Measurements from ENCODE around the gene MUC6. TPM values are rescaled to one million over a fixed set of nuclear protein-coding genes. Genes with fewer than 3 reads are reported as not detected.

The MUC6 gene
- total and polyA plus RNA-seq, 2 of the 8 experiments (the other 6 are each of a cell fraction or from before 2014, with no cell fraction given) = not detected

GRCh38 chr11:1011320-1011698, 25.2 kb downstream of the MUC6 start:
- Histone ChIP-seq H3K4me2 (ENCODE audit: insufficient read depth in 1 of 2, low read depth in 2 of 2, low read length in 2 of 2) (no peak overlapping the region), H4K8ac (ENCODE audit: extremely low read depth, insufficient read depth, low read length) (no peak overlapping the region), H3K14ac (ENCODE audit: insufficient read length) (no peak overlapping the region), H3K18ac (ENCODE audit: extremely low read depth, low read length) (no peak overlapping the region), H3K79me1 (ENCODE audit: low read depth, low read length) (peaks cover 2% of the 10 kb centered on the region; the same call in 1 of the 2 replicates), H2BK20ac (ENCODE audit: low read length) (no peak overlapping the region), H2BK5ac (ENCODE audit: low read depth, low read length) (no peak overlapping the region), H2BK12ac (ENCODE audit: low read depth, low read length) (no peak overlapping the region), H4K5ac (ENCODE audit: insufficient read length, low read depth, low read length) (no peak overlapping the region), H3K23me2 (ENCODE audit: low read depth, low read length) (no peaks in the 10 kb centered on the region), H3K4me3 (ENCODE audit: extremely low read depth in 1 of 4, insufficient read depth in 2 of 4, low read depth in 3 of 4, low read length in 4 of 4) (no peak overlapping the region), H3K27me3 (replicated peaks in 1 of 4; ENCODE audit: control insufficient read depth in 3 of 4, extremely low read depth in 1 of 4, insufficient read depth in 3 of 4, low read length in 3 of 4) (no peaks in the 10 kb centered on the region; a peak in 1 of 7 replicates), H3K36me3 (ENCODE audit: control insufficient read depth in 2 of 4, insufficient read depth in 4 of 4, low read length in 3 of 4) (peaks cover 13 to 27% (median 24%) of the 10 kb centered on the region in 4 experiments), H3K23ac (ENCODE audit: insufficient read length) (no peak overlapping the region), H2AFZ (ENCODE audit: low read length) (no peak overlapping the region), H3K9me3 (ENCODE audit: insufficient read depth in 2 of 2, low read depth in 1 of 2, low read length in 1 of 2) (peaks cover 0 to 3% of the 10 kb centered on the region in 2 experiments; a peak in 1 of 4 replicates), H3K4me1 (replicated peaks in 1 of 4; ENCODE audit: control insufficient read depth in 3 of 4, insufficient read depth in 4 of 4, low read length in 3 of 4) (no peaks in the 10 kb centered on the region), H3K56ac (replicated peaks; ENCODE audit: insufficient read length, low read depth, low read length) (no peak overlapping the region), H2BK15ac (ENCODE audit: low read length) (no peak overlapping the region), H2AK5ac (ENCODE audit: low read depth, low read length) (no peak overlapping the region), H2BK120ac (replicated peaks; ENCODE audit: low read depth, low read length) (no peak overlapping the region), H3K79me2 (ENCODE audit: control insufficient read depth in 1 of 2, insufficient read depth in 2 of 2, low read length in 2 of 2) (no peaks in the 10 kb centered on the region), H3K9ac (replicated peaks in 1 of 4; ENCODE audit: extremely low read depth in 1 of 4, low read depth in 3 of 4, low read length in 3 of 4) (no peak overlapping the region), H4K91ac (replicated peaks; ENCODE audit: insufficient read length, low read length) (no peak overlapping the region), H3K4ac (replicated peaks; ENCODE audit: insufficient read length, low read depth, low read length) (no peak overlapping the region), H3K27ac (ENCODE audit: low read depth, low read length) (no peak overlapping the region), H4K20me1 (replicated peaks in 1 of 2; ENCODE audit: control insufficient read depth in 1 of 2, insufficient read depth in 2 of 2, low read length in 2 of 2) (peaks cover 3 to 6% of the 10 kb centered on the region in 2 experiments)
- TF ChIP-seq CEBPB (IDR thresholded peaks at IDR 0.05; ENCODE audit: low read depth, low read length) (no peak), EP300 (IDR thresholded peaks at IDR 0.05; ENCODE audit: borderline replicate concordance in 1 of 2, low read depth in 2 of 2, low read length in 2 of 2) (no peak), USF2 (IDR thresholded peaks at IDR 0.05; ENCODE audit: low read length) (no peak)
- POLR2A ChIA-PET (ENCODE audit: partially characterized antibody) = interaction anchor here (1.2 kb wide), 1 partner anchor 25 kb away, joined by 3 read pairs; the partner anchor contains the start of gene MUC6
- FAIRE-seq (no peak), DNase-seq (ENCODE audit: low read depth in 1 of 2, low spot score in 2 of 2) (no peak)
- CTCF ChIA-PET (ENCODE audit: partially characterized antibody) = interaction anchor here (0.9 kb wide), 2 partner anchors 9 to 141 kb away, joined by 3 read pairs; no protein-coding TSS in a partner anchor
- 95% methylated on average over 16 of the region's 17 CpGs; no CpG with 5 or more reads in 1 of the 2 experiments for WGBS, 2 experiments (ENCODE audit: extremely low coverage in 1 of 2, insufficient coverage in 1 of 2, insufficient read length in 1 of 2, insufficient replicate concordance in 2 of 2, low coverage in 1 of 2, low lambda C conversion rate in 2 of 2, missing lambda C conversion rate in 1 of 2)

Data from H1 (cell line).